HCT116 (cell line): ENCODE results near the gene DHRS11.

ENCODE experiments used
- CTCF ChIP-seq, 3 experiments: fragments of 200-600 bp in 1 of 3; sonication (generic) in 1 of 3; IDR thresholded peaks in 2 of 3; conservative IDR thresholded peaks in 1 of 3; 2 replicates each; pipeline ENCODE4 v1.5.1; 2012 to 2017; ENCODE audit warnings: low read depth in 2 of 3, low read length in 2 of 3, antibody characterized with exemption in 1 of 3, borderline replicate concordance in 1 of 3, control low read depth in 1 of 3, mild to moderate bottlenecking in 1 of 3, mixed read lengths in 1 of 3, mixed run types in 1 of 3, moderate library complexity in 1 of 3; ENCODE audit not compliant: insufficient read depth in 1 of 3
- JUND ChIP-seq: IDR thresholded peaks from 2 replicates; pipeline ENCODE4 v1.6.1; 2012
- MAX ChIP-seq: IDR thresholded peaks from 2 replicates; pipeline ENCODE4 v1.6.1; 2012
- POLR2A ChIP-seq: IDR thresholded peaks from 2 replicates; pipeline ENCODE4 v1.7.0; 2011; ENCODE audit warnings: borderline replicate concordance; ENCODE audit not compliant: insufficient read depth, insufficient read length; ENCODE audit errors: extremely low read depth
- SIN3A ChIP-seq: IDR thresholded peaks from 2 replicates; pipeline ENCODE4 v1.6.1; 2012; ENCODE audit warnings: low read depth
- SP1 ChIP-seq: IDR thresholded peaks from 2 replicates; pipeline ENCODE4 v1.6.1; 2012; ENCODE audit warnings: low read depth

GRCh38 chr17:36547776-36548175 is 43.9 kb upstream of the DHRS11 start:
- TF ChIP-seq POLR2A (no peak), CTCF (IDR thresholded peaks at IDR 0.05 in 2 of 3, conservative IDR thresholded peaks at IDR 0.05 in 1 of 3; ENCODE audit: borderline replicate concordance in 1 of 3, insufficient read depth in 1 of 3, low read depth in 2 of 3, low read length in 2 of 3) (no peak), MAX (no peak), JUND (no peak), SP1 (no peak), SIN3A (no peak)
